Tibial nerve (tissue), 4 donors: ENCODE data around the gene PRR20E. TPM values are rescaled to one million over a fixed set of nuclear protein-coding genes. Genes with fewer than 3 reads are reported as not detected.
"Not testable (repeated sequence)": the region's sequence is repeated elsewhere in the genome, so short reads cannot be mapped to it uniquely, and the experiment has no call there.

Experiments used
- DNase-seq, 2 donors: peaks; one replicate each; pipeline ENCODE4 v3.0.0-alpha.2; 2019; ENCODE audit warnings: low spot score in 2 of 2
- H3K27ac ChIP-seq, 4 donors: fragments of 200-600 bp; sonication (generic) in 3 of 4; one replicate each; pipeline ENCODE4 v1.5.1; 2017 to 2019; ENCODE audit warnings: mild to moderate bottlenecking in 1 of 4
- H3K27me3 ChIP-seq, 2 donors: fragments of 200-600 bp; sonication (generic) in 1 of 2; one replicate each; pipeline versions ENCODE4 v1.5.1 to v1.6.0; 2017 to 2019
- H3K36me3 ChIP-seq, 3 donors: fragments of 200-600 bp; sonication (generic); one replicate each; pipeline ENCODE4 v1.5.1; 2018 to 2019
- H3K4me1 ChIP-seq, 4 donors: fragments of 200-600 bp; sonication (generic) in 3 of 4; one replicate each; pipeline ENCODE4 v1.5.1; 2017 to 2019
- H3K4me3 ChIP-seq, 4 donors: fragments of 200-600 bp; sonication (generic) in 3 of 4; one replicate each; pipeline ENCODE4 v1.5.1; 2017 to 2019; ENCODE audit warnings: mild to moderate bottlenecking in 1 of 4, moderate library complexity in 1 of 4
- H3K9me3 ChIP-seq, 4 donors: fragments of 200-600 bp; sonication (generic) in 3 of 4; one replicate each; pipeline ENCODE4 v1.5.1; 2017 to 2019
- EP300 ChIP-seq, 2 donors: sonication (generic); formaldehyde crosslinking; IDR thresholded peaks; one replicate each; pipeline ENCODE4 v1.6.1; 2017; ENCODE audit warnings: antibody characterized with exemption in 2 of 2, mild to moderate bottlenecking in 1 of 2
- POLR2A ChIP-seq, 2 donors: fragments of 450-650 bp; IDR thresholded peaks; one replicate each; pipeline ENCODE4 v1.6.1; 2017; ENCODE audit warnings: antibody characterized with exemption in 2 of 2, mild to moderate bottlenecking in 2 of 2, moderate library complexity in 2 of 2
- WGBS, 2 donors: methylation state at CpG; one replicate each; pipeline ENCODE4 v1.1.5; 2018; 5-methylcytosine and 5-hydroxymethylcytosine counted together
- total RNA-seq, 4 donors: library from RNA; depleted of rRNA; stranded (reverse); fragments of >200 nt; gene quantifications; one replicate each; pipeline ENCODE4 v1.1.0, GENCODE V29; 2016
- TF ChIP-seq, protein P1 (sequence below), 5 experiments: fragments of 200-600 bp in 3 of 5; fragments of 450-650 bp in 2 of 5; sonication (generic) in 3 of 5; IDR thresholded peaks; one replicate each; pipeline ENCODE4 v1.5.1; 2016 to 2019; ENCODE audit warnings: antibody characterized with exemption in 5 of 5, mild to moderate bottlenecking in 3 of 5, moderate library complexity in 2 of 5

Gene PRR20E
- total RNA-seq, result not detected

DNA sequence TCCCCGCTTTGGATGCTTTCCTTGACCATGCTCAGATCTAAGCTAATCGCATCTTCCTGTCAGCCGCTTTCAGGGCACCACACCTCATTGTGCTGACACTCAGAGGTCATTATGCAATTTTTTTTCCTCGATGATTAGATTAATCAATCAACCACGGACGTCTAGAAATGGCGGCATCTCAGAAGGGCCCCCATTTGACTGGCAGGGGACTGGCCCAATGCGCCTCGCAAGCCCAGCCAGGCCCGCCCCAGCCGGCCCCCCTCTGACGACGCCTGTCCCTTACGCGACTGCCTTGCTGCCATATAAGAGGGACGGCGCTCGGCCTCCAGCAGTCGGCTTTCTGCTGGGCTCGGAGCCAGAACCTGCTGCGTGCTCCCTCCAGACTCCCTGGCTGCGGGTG is at the start of gene PRR20E:
Gene PRR20E (plus strand): TSS at position 301 of the 400 bp plus-strand sequence. CDS start 387 bp downstream, outside the sequence.
- not testable (repeated sequence) for H3K9me3 ChIP-seq, H3K4me1 ChIP-seq, H3K36me3 ChIP-seq, DNase-seq, H3K27me3 ChIP-seq, H3K4me3 ChIP-seq, H3K27ac ChIP-seq
- no CpG with 5 or more reads among the region's 22 CpGs for WGBS, 2 donors

DNA sequence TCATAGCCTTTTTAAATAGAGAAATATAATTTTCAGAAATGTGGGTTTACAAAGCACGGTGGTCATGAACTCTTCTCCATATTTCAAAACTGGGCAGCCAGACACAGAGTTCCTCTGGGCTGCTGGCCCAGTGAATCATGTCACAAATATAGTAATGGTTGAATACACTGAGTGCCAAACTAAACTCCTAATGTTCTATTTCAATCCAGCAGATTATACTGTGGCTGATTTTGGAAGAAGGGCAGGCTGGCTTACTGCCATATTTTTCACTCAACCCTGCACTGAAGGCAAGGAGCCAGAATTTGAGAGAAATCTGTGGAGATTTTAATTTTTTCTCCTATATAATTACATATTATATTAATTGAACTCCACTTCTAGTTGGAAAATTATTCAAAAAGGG is 43.3 kb upstream of the PRR20E start:
- Histone ChIP-seq H3K27me3 (no peaks in the 10 kb centered on the region), H3K4me3 (no peak overlapping the region), H3K9me3 (no peaks in the 10 kb centered on the region), H3K4me1 (peaks cover 0 to 8% (median 0%) of the 10 kb centered on the region in 4 donors), H3K36me3 (no peaks in the 10 kb centered on the region), H3K27ac (no peak overlapping the region)
- 14 to 24% methylated on average over 1 of the region's 1 CpG for WGBS, 2 donors
- DNase-seq, result peak in 1 of 2 donors; percentile 7
- TF ChIP-seq POLR2A (IDR thresholded peaks at IDR 0.05), result no peak
- TF ChIP-seq, protein P1, sequence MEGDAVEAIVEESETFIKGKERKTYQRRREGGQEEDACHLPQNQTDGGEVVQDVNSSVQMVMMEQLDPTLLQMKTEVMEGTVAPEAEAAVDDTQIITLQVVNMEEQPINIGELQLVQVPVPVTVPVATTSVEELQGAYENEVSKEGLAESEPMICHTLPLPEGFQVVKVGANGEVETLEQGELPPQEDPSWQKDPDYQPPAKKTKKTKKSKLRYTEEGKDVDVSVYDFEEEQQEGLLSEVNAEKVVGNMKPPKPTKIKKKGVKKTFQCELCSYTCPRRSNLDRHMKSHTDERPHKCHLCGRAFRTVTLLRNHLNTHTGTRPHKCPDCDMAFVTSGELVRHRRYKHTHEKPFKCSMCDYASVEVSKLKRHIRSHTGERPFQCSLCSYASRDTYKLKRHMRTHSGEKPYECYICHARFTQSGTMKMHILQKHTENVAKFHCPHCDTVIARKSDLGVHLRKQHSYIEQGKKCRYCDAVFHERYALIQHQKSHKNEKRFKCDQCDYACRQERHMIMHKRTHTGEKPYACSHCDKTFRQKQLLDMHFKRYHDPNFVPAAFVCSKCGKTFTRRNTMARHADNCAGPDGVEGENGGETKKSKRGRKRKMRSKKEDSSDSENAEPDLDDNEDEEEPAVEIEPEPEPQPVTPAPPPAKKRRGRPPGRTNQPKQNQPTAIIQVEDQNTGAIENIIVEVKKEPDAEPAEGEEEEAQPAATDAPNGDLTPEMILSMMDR (IDR thresholded peaks at IDR 0.05), result no peak
- no peak for TF ChIP-seq EP300 (IDR thresholded peaks at IDR 0.05)

DNA sequence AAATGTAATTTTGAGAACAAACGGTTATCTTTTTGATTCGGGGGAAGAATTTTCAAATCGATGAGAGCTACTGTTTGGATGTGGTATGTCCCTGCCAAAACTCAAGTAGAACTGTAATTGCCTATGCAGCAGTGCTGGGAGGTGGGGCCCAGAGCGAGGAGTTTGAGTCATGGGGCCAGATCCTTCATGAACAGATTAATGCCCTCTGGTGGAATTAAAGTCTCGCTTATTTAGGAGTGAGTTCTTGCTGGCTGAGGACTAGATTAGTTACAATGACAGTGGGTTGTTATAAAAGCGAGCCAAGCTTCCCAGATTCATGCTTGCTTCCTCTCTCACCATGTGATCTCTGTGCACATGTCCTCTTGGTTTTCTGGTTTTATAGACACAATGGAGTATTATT is 38.1 kb upstream of the PRR20E start:
- H3K4me1 ChIP-seq, result no peaks in the 10 kb centered on the region
- no peaks in the 10 kb centered on the region for H3K36me3 ChIP-seq
- DNase-seq, result no peak
- TF ChIP-seq EP300 (IDR thresholded peaks at IDR 0.05), result no peak
- TF ChIP-seq, protein P1 (IDR thresholded peaks at IDR 0.05), result no peak
- TF ChIP-seq POLR2A (IDR thresholded peaks at IDR 0.05), result no peak
- H3K4me3 ChIP-seq, result no peak overlapping the region
- no peak overlapping the region for H3K27ac ChIP-seq
- no peaks in the 10 kb centered on the region for H3K9me3 ChIP-seq
- 85 to 86% methylated on average over 6 of the region's 6 CpGs for WGBS, 2 donors
- no peaks in the 10 kb centered on the region for H3K27me3 ChIP-seq

DNA sequence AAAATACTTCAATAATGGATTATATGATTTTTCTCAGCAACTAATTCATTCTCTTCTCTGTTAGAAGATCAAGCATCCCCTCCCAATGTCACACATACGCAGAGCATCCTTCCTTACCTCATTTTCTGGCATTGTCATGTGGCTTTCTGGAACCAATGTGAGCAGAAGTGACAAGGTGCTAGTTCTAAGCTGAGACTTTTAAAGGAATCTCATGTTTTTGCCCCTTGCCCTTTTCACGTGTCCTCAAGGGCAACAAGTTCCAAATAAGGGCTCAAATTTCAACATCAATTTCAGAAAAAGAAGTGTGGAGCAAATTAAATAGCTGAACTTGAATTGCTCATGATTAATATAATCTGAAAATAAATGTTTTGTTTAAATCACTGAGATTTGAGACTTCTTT is 30.9 kb upstream of the PRR20E start:
- Histone ChIP-seq H3K4me1 (no peaks in the 10 kb centered on the region), H3K9me3 (no peaks in the 10 kb centered on the region), H3K27ac (no peak overlapping the region), H3K27me3 (no peaks in the 10 kb centered on the region), H3K4me3 (no peak overlapping the region), H3K36me3 (no peaks in the 10 kb centered on the region)
- 54 to 58% methylated on average over 2 of the region's 2 CpGs for WGBS, 2 donors
- DNase-seq, result no peak
- TF ChIP-seq, protein P1 (IDR thresholded peaks at IDR 0.05), result no peak
- TF ChIP-seq POLR2A (IDR thresholded peaks at IDR 0.05), result no peak

DNA sequence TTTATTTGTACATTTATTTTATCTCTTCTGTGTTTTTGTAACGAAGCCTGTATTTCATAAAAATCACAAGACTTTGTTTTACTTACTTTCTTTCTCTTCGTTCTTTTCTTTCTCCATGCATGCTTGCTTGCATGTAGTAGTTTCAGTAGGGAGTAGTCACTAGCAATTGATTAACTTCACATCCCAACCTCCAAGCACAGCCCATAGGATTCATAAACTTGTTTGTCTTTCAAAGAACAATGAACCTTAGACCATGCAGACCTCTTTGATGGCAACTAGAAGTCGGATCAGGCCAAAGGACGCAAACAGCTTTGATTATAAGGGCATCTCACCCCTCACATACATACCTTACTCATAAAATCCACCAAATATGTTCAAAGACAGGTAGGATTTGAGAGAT is 29.4 kb upstream of the PRR20E start:
- no peak overlapping the region for H3K4me3 ChIP-seq
- no peak overlapping the region for H3K27ac ChIP-seq
- TF ChIP-seq EP300 (IDR thresholded peaks at IDR 0.05) (no peak), POLR2A (IDR thresholded peaks at IDR 0.05) (no peak)
- TF ChIP-seq, protein P1 (IDR thresholded peaks at IDR 0.05), result no peak
- no peaks in the 10 kb centered on the region for H3K9me3 ChIP-seq
- H3K4me1 ChIP-seq, result no peaks in the 10 kb centered on the region
- DNase-seq, result no peak
- WGBS, 2 donors, result 74 to 87% methylated on average over 4 of the region's 4 CpGs
- no peaks in the 10 kb centered on the region for H3K27me3 ChIP-seq
- H3K36me3 ChIP-seq, result no peaks in the 10 kb centered on the region

DNA sequence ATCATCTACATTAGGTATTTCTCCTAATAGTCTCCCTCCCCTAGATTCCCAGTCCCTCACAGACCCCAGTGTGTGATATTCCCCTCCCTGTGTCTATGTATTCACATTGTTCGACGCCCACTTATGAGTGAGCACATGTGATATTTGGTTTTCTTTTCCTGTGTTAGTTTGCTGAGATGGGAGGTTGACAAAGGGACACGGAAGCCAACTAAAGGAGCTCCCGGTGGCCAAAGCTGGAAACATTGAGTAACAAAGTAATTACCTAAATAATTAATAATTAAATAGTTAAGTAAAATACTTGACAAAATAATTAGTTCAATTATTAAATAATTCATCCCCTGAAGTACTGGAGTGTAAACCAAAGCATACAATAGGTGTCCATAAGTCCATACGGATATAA is 28.0 kb upstream of the PRR20E start:
- DNase-seq, result no peak
- 94% methylated on average over 5 of the region's 5 CpGs for WGBS, 2 donors
- TF ChIP-seq EP300 (IDR thresholded peaks at IDR 0.05) (no peak), POLR2A (IDR thresholded peaks at IDR 0.05) (no peak)
- TF ChIP-seq, protein P1 (IDR thresholded peaks at IDR 0.05), result no peak
- Histone ChIP-seq H3K4me3 (no peak overlapping the region), H3K27me3 (no peaks in the 10 kb centered on the region), H3K36me3 (no peaks in the 10 kb centered on the region), H3K4me1 (no peaks in the 10 kb centered on the region), H3K27ac (no peak overlapping the region), H3K9me3 (no peaks in the 10 kb centered on the region)

DNA sequence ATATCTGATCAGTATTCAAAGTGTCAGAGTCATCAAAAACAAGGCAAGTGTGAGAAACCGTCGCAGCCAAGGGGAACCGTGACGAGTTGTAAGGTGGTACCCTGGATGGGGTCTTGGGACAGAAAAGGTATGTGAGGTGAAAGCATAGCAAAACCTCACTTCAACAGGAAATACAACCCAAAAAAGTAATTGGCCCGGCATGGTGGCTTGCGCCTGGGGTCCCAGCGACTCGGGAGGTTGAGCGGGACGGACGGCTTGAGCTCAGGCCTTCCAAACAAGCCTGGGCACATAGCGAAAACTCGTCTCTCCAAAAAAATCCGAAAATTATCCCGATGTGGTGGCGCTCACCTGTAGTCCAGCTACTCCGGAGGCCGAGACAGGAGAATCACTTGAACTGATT is 27.2 kb upstream of the PRR20E start:
- H3K9me3 ChIP-seq, H3K4me3 ChIP-seq, H3K36me3 ChIP-seq, H3K27me3 ChIP-seq, H3K4me1 ChIP-seq, DNase-seq, H3K27ac ChIP-seq: not testable (repeated sequence)
- 94% methylated on average over 3 of the region's 18 CpGs; no CpG with 5 or more reads in 1 of the 2 donors for WGBS, 2 donors

DNA sequence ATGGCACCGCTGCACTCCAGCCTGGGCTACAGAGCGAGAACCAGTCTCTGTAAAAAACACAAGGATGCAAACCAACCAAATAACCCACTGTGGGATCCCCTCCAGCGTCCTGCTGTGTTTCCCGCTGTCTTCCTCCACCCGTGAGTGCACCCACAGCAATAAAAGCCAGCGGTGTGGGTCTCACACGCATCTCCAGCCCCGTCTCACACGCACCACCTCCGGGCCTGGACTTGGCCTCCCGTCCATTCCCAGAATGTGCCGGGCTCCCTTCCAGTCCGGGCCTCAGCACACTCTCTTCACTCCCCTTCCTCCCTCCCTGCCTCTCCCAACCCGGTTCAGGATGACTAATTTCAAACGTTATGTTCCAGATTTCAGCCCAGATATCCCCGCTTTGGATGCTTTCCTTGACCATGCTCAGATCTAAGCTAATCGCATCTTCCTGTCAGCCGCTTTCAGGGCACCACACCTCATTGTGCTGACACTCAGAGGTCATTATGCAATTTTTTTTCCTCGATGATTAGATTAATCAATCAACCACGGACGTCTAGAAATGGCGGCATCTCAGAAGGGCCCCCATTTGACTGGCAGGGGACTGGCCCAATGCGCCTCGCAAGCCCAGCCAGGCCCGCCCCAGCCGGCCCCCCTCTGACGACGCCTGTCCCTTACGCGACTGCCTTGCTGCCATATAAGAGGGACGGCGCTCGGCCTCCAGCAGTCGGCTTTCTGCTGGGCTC is 26.6 kb upstream of the PRR20E start, which contains the start of gene PRR20A:
Gene PRR20A (plus strand): TSS at position 684 of the 734 bp plus-strand sequence. CDS start 387 bp downstream, outside the sequence.
- not testable (repeated sequence) for DNase-seq, H3K4me1 ChIP-seq, H3K27ac ChIP-seq, H3K27me3 ChIP-seq, H3K4me3 ChIP-seq, H3K9me3 ChIP-seq, H3K36me3 ChIP-seq
- 92 to 98% methylated on average over 10 to 11 of the region's 34 CpGs for WGBS, 2 donors
